Left lung (tissue), 10 donors: ENCODE measurements around the gene MAP4K3. TPM values are rescaled to one million over a fixed set of nuclear protein-coding genes. Genes with fewer than 3 reads are reported as not detected.
"Not testable (repeated sequence)": the region's sequence is repeated elsewhere in the genome, so short reads cannot be mapped to it uniquely, and the experiment has no call there.

Experiments used
- ATAC-seq: fragments of 200-7000 bp; cut with Tn5 transposase; one replicate; pipeline ENCODE4 v1.9.1; 2020; ENCODE audit warnings: moderate library complexity
- DNase-seq, 4 donors: peaks; one replicate each; pipeline ENCODE4 v3.0.0-alpha.2; 2013 to 2020
- H3K27ac ChIP-seq, 2 donors: fragments of 200-600 bp; sonication (generic) in 1 of 2; one replicate each; pipeline versions ENCODE4 v1.5.0 to v1.8.0; 2020 to 2021
- H3K27me3 ChIP-seq, 2 donors: fragments of 200-600 bp; sonication (generic) in 1 of 2; one replicate each; pipeline versions ENCODE4 v1.5.0 to v1.8.0; 2020 to 2021
- H3K36me3 ChIP-seq, 2 donors: fragments of 200-600 bp; sonication (generic) in 1 of 2; one replicate each; pipeline versions ENCODE4 v1.5.0 to v1.8.0; 2020 to 2021
- H3K4me1 ChIP-seq, 2 donors: fragments of 200-600 bp; one replicate each; pipeline ENCODE4 v1.8.0; 2021
- H3K4me3 ChIP-seq, 2 donors: fragments of 200-600 bp; sonication (generic) in 1 of 2; one replicate each; pipeline versions ENCODE4 v1.5.0 to v1.8.0; 2020 to 2021; ENCODE audit warnings: mild to moderate bottlenecking in 1 of 2
- H3K9me3 ChIP-seq, 2 donors: fragments of 200-600 bp; sonication (generic) in 1 of 2; one replicate each; pipeline versions ENCODE4 v1.5.0 to v1.8.0; 2020 to 2021
- intact Hi-C, 2 donors: fragments of 100-400 bp; cut with DNase I; formaldehyde crosslinking; loops; one replicate each; pipeline versions ENCODE4 v1.11.2 to v1.14.2; 2022
- polyA plus RNA-seq, 6 donors: library from polyadenylated mRNA; unstranded; fragments of 120-200 nt; gene quantifications; one replicate each; pipeline ENCODE4 v1.2.1, GENCODE V29; 2013; ENCODE audit not compliant: insufficient read length in 6 of 6
- total RNA-seq, 2 donors: library from RNA; stranded (reverse); fragmentation: NEBNext Ultra II Directional; extraction: Animal tissue kit (Norgen Biotek cat#: 25700); gene quantifications; one replicate each; pipeline ENCODE4 v1.2.1, GENCODE V29; 2021
- TF ChIP-seq, protein P1 (sequence below), 2 donors: fragments of 200-600 bp; sonication (generic) in 1 of 2; IDR thresholded peaks; one replicate each; pipeline versions ENCODE4 v1.5.0 to v1.8.0; 2021; ENCODE audit warnings: antibody characterized with exemption in 2 of 2
- donor health status: DM: no; HTN: yes; CAD: no.
- donor health status: DM: no; HTN: no; CAD: no.

MAP4K3 gene
- total and polyA plus RNA-seq, 8 donors = 26.0 to 74.5 (median 61.4) TPM

DNA sequence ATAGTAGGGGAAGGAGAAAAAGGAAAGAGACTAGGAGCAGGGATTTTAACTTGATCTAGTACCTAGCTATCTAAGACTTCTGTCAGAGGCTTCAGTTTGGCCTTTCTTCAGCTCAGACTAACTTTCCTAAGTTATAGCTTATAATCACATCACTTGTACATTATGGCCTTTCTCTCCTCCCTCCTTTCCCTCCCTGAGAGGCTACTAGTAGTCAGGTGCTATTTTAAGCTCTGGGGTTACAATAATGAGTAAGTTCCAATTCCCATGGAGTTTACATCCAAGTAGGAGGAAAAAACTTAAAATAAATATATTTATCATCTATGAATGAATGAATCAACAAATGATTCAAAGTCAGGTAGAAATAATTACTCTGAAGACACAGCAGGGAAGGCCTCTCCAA is 102.6 kb downstream of the MAP4K3 start:
- H3K4me1 ChIP-seq = no peaks in the 10 kb centered on the region
- no peaks in the 10 kb centered on the region for H3K27me3 ChIP-seq
- H3K27ac ChIP-seq = no peak overlapping the region
- H3K9me3 ChIP-seq = no peaks in the 10 kb centered on the region
- TF ChIP-seq, protein P1, sequence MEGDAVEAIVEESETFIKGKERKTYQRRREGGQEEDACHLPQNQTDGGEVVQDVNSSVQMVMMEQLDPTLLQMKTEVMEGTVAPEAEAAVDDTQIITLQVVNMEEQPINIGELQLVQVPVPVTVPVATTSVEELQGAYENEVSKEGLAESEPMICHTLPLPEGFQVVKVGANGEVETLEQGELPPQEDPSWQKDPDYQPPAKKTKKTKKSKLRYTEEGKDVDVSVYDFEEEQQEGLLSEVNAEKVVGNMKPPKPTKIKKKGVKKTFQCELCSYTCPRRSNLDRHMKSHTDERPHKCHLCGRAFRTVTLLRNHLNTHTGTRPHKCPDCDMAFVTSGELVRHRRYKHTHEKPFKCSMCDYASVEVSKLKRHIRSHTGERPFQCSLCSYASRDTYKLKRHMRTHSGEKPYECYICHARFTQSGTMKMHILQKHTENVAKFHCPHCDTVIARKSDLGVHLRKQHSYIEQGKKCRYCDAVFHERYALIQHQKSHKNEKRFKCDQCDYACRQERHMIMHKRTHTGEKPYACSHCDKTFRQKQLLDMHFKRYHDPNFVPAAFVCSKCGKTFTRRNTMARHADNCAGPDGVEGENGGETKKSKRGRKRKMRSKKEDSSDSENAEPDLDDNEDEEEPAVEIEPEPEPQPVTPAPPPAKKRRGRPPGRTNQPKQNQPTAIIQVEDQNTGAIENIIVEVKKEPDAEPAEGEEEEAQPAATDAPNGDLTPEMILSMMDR (IDR thresholded peaks at IDR 0.05) = no peak
- H3K4me3 ChIP-seq = no peak overlapping the region
- no peaks in the 10 kb centered on the region for H3K36me3 ChIP-seq
- DNase-seq (no peak), ATAC-seq (no peak)
- intact Hi-C loops = no loop called here

DNA sequence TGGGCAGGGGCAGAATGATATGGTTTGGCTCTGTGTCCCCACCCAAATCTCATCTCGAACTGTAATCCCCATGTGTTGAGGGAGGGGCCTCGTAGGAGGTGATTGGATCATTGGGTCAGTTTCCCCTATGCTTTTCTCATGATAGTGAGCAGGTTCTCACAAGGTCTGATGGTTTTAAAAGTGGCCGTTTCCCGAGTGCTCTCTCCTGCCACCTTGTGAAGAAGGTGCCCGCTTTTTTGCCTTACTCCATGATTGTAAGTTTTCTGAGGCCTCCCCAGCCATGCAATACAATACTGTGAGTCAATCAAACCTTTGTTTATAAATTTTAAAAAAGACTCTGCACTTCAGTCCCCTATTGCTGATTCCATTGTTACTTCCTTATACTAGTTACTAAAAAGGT is 110.4 kb downstream of the MAP4K3 start:
- TF ChIP-seq, protein P1 (IDR thresholded peaks at IDR 0.05) = no peak
- Histone ChIP-seq H3K27me3 (no peaks in the 10 kb centered on the region), H3K4me3 (no peak overlapping the region), H3K4me1 (no peaks in the 10 kb centered on the region), H3K9me3 (no peaks in the 10 kb centered on the region), H3K27ac (no peak overlapping the region), H3K36me3 (peaks cover 0 to 26% of the 10 kb centered on the region in 2 donors)
- DNase-seq = no peak
- ATAC-seq = no peak
- intact Hi-C loops = no loop called here

DNA sequence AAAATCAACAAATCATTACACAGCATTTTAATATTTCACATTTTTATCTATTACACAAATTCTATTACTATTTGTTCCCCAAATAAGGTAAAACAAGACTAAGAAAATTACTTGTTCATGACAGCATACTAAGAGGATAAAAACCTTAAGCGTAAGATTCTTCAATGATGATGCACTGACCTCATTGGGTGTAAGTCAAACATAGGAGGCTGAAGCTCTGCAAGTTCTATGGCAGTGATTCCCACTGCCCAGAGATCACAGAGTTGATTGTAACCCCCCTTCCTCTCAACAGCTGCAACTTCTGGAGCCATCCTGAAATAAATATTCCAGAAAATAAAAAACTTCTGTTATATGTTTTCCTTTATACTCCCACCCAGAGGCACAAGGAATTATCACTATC is 111.1 kb downstream of the MAP4K3 start:
- TF ChIP-seq, protein P1 (IDR thresholded peaks at IDR 0.05) = no peak
- intact Hi-C loops = no loop called here
- Histone ChIP-seq H3K27me3 (no peaks in the 10 kb centered on the region), H3K4me1 (no peaks in the 10 kb centered on the region), H3K36me3 (peaks cover 0 to 26% of the 10 kb centered on the region in 2 donors), H3K9me3 (no peaks in the 10 kb centered on the region), H3K27ac (no peak overlapping the region), H3K4me3 (no peak overlapping the region)
- ATAC-seq = no peak
- DNase-seq = no peak

DNA sequence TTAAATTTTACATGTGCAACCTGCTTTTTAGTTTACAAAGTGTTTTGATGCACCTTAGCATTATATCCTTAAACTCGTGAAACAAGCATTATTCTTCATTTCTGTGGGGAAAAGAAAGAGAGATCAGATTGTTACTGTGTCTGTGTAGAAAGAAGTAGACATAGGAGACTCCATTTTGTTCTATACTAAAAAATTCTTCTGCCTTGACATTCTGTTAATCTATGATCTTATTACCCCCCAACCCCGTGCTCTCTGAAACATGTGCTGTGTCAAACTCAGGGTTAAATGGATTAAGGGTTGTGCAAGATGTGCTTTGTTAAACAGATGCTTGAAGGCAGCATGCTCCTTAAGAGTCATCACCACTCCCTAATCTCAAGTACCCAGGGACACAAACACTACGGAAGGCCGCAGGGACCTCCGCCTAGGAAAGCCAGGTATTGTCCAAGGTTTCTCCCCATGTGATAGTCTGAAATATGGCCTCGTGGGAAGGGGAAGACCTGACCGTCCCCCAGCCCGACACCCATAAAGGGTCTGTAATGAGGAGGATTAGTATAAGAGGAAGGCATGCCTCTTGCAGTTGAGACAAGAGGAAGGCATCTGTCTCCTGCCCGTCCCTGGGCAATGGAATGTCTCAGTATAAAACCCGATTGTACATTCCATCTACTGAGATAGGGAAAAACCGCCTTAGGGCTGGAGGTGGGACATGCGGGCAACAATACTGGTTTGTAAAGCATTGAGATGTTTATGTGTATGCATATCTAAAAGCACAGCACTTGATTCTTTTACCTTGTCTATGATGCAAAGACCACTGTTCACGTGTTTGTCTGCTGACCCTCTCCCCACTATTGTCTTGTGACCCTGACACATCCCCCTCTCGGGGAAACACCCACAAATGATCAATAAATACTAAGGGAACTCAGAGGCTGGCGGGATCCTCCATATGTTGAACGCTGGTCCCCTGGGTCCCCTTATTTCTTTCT is 115.7 kb downstream of the MAP4K3 start:
- intact Hi-C loops, ATAC-seq, DNase-seq, H3K36me3 ChIP-seq, H3K4me3 ChIP-seq, H3K27ac ChIP-seq, H3K4me1 ChIP-seq, H3K27me3 ChIP-seq, H3K9me3 ChIP-seq: not testable (repeated sequence)

DNA sequence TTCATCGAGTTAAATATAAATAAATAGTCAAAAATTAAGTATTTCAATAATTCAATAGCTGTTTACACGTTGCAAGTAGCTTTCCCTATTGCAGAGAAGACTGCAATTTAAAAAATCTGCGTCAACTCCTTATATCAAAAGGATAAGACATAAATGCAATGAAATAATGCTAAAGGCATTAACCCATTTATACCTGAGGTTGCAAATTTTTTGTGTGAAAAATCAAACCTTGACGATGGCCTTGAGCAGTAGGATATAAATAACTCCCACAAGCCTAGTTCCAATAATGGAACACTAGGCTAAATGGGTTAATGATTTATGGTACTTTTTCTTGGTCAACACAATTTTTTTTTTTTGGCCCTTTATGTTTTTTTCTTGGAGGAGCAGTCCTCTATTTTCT is 116.9 kb downstream of the MAP4K3 start:
- H3K36me3 ChIP-seq = peaks cover 0 to 6% of the 10 kb centered on the region in 2 donors
- no peaks in the 10 kb centered on the region for H3K4me1 ChIP-seq
- TF ChIP-seq, protein P1 (IDR thresholded peaks at IDR 0.05) = no peak
- no peaks in the 10 kb centered on the region for H3K27me3 ChIP-seq
- DNase-seq (no peak), ATAC-seq (no peak)
- H3K4me3 ChIP-seq = no peak overlapping the region
- H3K9me3 ChIP-seq = no peaks in the 10 kb centered on the region
- no peak overlapping the region for H3K27ac ChIP-seq
- intact Hi-C loops = no loop called here
